ENCODE data around the gene OR2V2. TPM values are rescaled to one million over a fixed set of nuclear protein-coding genes. Genes with fewer than 3 reads are reported as not detected.

OR2V2 gene
- total RNA-seq, 1 experiment from 2014 or later, result not detected

GRCh38 chr5:181145133-181145532, 2.3 kb upstream of the OR2V2 start:
- H3K4me1 Mint-ChIP-seq, result peaks cover 18 to 27% of the 10 kb centered on the region in 2 experiments
- Histone ChIP-seq H3K23ac (ENCODE audit: insufficient read length, low read depth, low read length) (no peak overlapping the region), H3K27ac (ENCODE audit: insufficient read length, low read depth, low read length) (no peak overlapping the region), H3K79me1 (ENCODE audit: insufficient read depth, low read depth, low read length, poor library complexity, severe bottlenecking) (no peaks in the 10 kb centered on the region), H3K4me1 (ENCODE audit: insufficient read depth, low read length) (peaks cover 1% of the 10 kb centered on the region; the same call in 1 of the 2 replicates), H3K14ac (ENCODE audit: insufficient read depth, low read length) (no peak overlapping the region), H4K91ac (ENCODE audit: insufficient read length, low read depth, low read length) (no peak overlapping the region), H2AFZ (ENCODE audit: low read length) (no peak overlapping the region), H2BK5ac (ENCODE audit: insufficient read length, low read length) (no peak overlapping the region), H3K4me2 (ENCODE audit: insufficient read depth, insufficient read length, low read length) (no peak overlapping the region), H4K8ac (replicated peaks; ENCODE audit: insufficient read length, low read depth, low read length) (no peak overlapping the region), H2BK12ac (ENCODE audit: insufficient read length, low read depth, low read length) (no peak overlapping the region), H2BK15ac (ENCODE audit: low read depth, low read length) (no peak overlapping the region), H3K23me2 (ENCODE audit: insufficient read length, low read depth, low read length, poor library complexity, severe bottlenecking) (no peaks in the 10 kb centered on the region), H3K27me3 (ENCODE audit: insufficient read depth, low read length) (no peaks in the 10 kb centered on the region), H2AK5ac (ENCODE audit: insufficient read length, low read length) (no peak overlapping the region), H2BK20ac (ENCODE audit: low read depth, low read length, poor library complexity, severe bottlenecking) (no peak overlapping the region), H4K5ac (ENCODE audit: insufficient read length, low read depth, low read length) (no peak overlapping the region), H2BK120ac (ENCODE audit: low read depth, low read length, poor library complexity, severe bottlenecking) (no peak overlapping the region), H3K9ac (ENCODE audit: extremely low read depth, insufficient read length, low read length) (no peak overlapping the region), H3K56ac (ENCODE audit: insufficient read length, low read depth, low read length) (no peak overlapping the region), H4K20me1 (ENCODE audit: control insufficient read depth, insufficient read depth, insufficient read length) (no peaks in the 10 kb centered on the region), H3T11ph (ENCODE audit: low read length) (no peak overlapping the region), H3K18ac (ENCODE audit: insufficient read length, low read depth, low read length) (no peak overlapping the region), H3K79me2 (ENCODE audit: insufficient read depth, low read length) (no peaks in the 10 kb centered on the region), H3K4ac (ENCODE audit: low read depth, low read length) (no peak overlapping the region), H3K9me3 (ENCODE audit: control insufficient read depth, low read depth, low read length) (no peaks in the 10 kb centered on the region)
- peaks cover 45% of the 10 kb centered on the region for H3K27me3 Mint-ChIP-seq (ENCODE audit: low read depth)
- H3K36me3 Mint-ChIP-seq (ENCODE audit: insufficient read depth in 1 of 3, low read depth in 3 of 3), result peaks cover 2 to 8% (median 5%) of the 10 kb centered on the region in 3 experiments; a peak in 2 of 7 replicates
- DNase-seq, result no peak
- peaks cover 20 to 22% of the 10 kb centered on the region in 2 experiments for H3K9me3 Mint-ChIP-seq
- H3K4me3 Mint-ChIP-seq, result no peak overlapping the region
- H3K27ac Mint-ChIP-seq, result no peak overlapping the region
- no peak for TF ChIP-seq CTCF (conservative IDR thresholded peaks at IDR 0.05)
- WGBS (ENCODE audit: extremely low coverage, insufficient read length, low lambda C conversion rate), result no CpG with 5 or more reads among the region's 1 CpG

Data from H9 (cell line).